Erythroblast (primary cell): ENCODE measurements around the gene COG5.

Source experiments
- DNase-seq, 2 experiments: peaks; one replicate each; lab custom pipeline; 2025; lab: John Stamatoyannopoulos, UW
- GATA1 ChIP-seq: IDR thresholded peaks from 2 replicates; pipeline ENCODE4 v1.6.1; 2011; ENCODE audit warnings: low read depth, mild to moderate bottlenecking, control low read depth, low read length, moderate library complexity
- POLR2A ChIP-seq: IDR thresholded peaks from 2 replicates; pipeline ENCODE4 v1.6.1; 2011; ENCODE audit warnings: mild to moderate bottlenecking, low read length

COG5 gene

GRCh38 chr7:107441581-107442422, 121.9 kb downstream of the COG5 start:
- no peak for DNase-seq

GRCh38 chr7:107439025-107439424, 124.7 kb downstream of the COG5 start:
- no peak for TF ChIP-seq GATA1
- no peak for DNase-seq

More at GRCh38 chr7:107441581-107442422, 121.9 kb downstream of the COG5 start:
- TF ChIP-seq POLR2A (no peak), GATA1 (no peak)

GRCh38 chr7:107435749-107436148, 128.0 kb downstream of the COG5 start:
- no peak for DNase-seq
- TF ChIP-seq POLR2A (no peak), GATA1 (no peak)

GRCh38 chr7:107432261-107432660, 131.5 kb downstream of the COG5 start:
- DNase-seq, result no peak

GRCh38 chr7:107430057-107430456, 133.7 kb downstream of the COG5 start:
- DNase-seq, result no peak
- TF ChIP-seq GATA1 (no peak), POLR2A (no peak)

More at GRCh38 chr7:107432261-107432660, 131.5 kb downstream of the COG5 start:
- TF ChIP-seq POLR2A (no peak), GATA1 (no peak)

- DNase-seq, result no peak
- TF ChIP-seq POLR2A (no peak), GATA1 (no peak)
Observed at GRCh38 chr7:107428642-107429041, 135.1 kb downstream of the COG5 start.

- TF ChIP-seq POLR2A (no peak), GATA1 (no peak)
- DNase-seq, result no peak
Observed at GRCh38 chr7:107427462-107427861, 136.3 kb downstream of the COG5 start.

GRCh38 chr7:107414198-107414597, 149.5 kb downstream of the COG5 start:
- DNase-seq, result no peak
- TF ChIP-seq POLR2A (no peak), GATA1 (no peak)

- no peak for DNase-seq
- TF ChIP-seq GATA1 (no peak), POLR2A (no peak)
Observed at GRCh38 chr7:107408349-107408748, 155.4 kb downstream of the COG5 start.

GRCh38 chr7:107405559-107405958, 158.2 kb downstream of the COG5 start:
- TF ChIP-seq GATA1, result no peak
- TF ChIP-seq POLR2A, result no peak
- DNase-seq, result peak in 1 of 2 experiments; percentile 49

GRCh38 chr7:107404740-107405537, 158.8 kb downstream of the COG5 start:
- TF ChIP-seq GATA1, result no peak
- no peak for TF ChIP-seq POLR2A
- DNase-seq, result no peak

- DNase-seq, result no peak
- no peak for TF ChIP-seq POLR2A
- no peak for TF ChIP-seq GATA1
Observed at GRCh38 chr7:107398161-107398560, 165.6 kb downstream of the COG5 start.

GRCh38 chr7:107396990-107397389, 166.7 kb downstream of the COG5 start:
- DNase-seq, result peak; percentile 12 to 24
- no peak for TF ChIP-seq GATA1
- TF ChIP-seq POLR2A, result no peak

- no peak for TF ChIP-seq GATA1
- TF ChIP-seq POLR2A, result no peak
- DNase-seq, result no peak
Observed at GRCh38 chr7:107396081-107396480, 167.6 kb downstream of the COG5 start.

GRCh38 chr7:107394831-107395230, 168.9 kb downstream of the COG5 start:
- no peak for DNase-seq
- no peak for TF ChIP-seq GATA1
